ENCODE results near the gene PLD1.

PLD1 gene

DNA sequence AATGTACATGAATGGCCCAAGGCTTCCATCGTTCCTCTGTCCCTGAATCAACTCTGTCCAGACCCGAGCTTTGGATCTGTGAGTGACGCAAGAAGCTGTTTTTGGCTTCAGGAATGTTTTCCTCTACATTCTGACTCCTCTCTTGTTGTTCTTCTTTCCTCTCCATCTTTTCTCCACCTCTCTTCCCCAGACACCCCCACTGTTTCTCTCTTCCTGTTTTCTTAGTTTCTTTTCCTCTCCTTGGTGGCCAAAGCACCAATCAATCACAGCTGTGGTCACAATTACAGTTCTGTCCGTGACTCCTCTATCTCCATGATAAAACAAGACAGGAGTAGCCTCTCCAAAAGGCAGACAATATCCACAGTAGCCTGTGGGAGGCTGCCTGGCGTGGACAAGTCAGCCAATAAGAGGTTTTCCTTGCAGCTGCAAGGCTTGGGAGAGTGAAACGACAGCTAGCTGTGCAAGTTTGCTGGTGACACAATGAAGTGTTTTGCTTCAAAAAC, 28.0 kb upstream of the PLD1 start:
- DNase-seq (ENCODE audit: low read depth in 2 of 2): no peak

DNA sequence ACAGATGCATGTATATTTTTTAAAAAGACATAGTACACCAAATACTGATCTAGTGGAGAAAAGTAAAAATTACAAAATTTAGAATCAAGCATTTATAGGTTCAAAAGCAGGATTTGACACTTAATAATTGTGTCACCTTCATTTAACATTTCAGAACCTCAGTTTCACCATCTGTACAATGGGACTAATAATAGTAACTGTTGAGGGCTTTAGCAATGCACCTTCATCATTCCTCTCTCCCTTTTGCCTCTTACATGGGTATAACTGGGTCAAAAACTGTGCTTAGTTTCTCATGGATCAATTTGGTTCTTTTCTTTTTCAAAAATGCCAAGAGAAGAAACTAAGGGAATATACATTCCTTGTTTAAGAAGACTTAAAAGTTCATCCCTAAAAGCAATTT, 27.4 kb upstream of the PLD1 start:
- DNase-seq (ENCODE audit: low read depth in 2 of 2): no peak

DNA sequence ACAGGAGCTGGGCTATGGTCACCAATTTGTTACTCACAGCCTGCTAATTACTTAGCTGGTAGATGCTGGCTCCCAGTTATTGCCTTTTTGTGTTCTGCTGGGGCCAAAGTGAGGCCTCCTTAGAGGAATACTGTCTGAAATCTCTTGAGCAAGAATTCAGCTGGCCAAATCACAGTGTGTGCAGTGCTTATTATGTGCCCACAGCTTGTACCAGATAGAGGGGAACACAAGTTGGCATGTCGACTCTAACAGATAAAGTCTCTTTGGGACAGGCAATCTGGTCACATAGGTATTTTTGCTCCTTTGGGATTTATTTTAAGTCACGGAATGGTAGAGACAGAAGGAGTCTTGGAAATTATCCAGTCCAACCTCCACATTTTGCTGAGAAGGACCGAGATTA, 26.6 kb upstream of the PLD1 start:
- DNase-seq (ENCODE audit: low read depth in 2 of 2): no peak

DNA sequence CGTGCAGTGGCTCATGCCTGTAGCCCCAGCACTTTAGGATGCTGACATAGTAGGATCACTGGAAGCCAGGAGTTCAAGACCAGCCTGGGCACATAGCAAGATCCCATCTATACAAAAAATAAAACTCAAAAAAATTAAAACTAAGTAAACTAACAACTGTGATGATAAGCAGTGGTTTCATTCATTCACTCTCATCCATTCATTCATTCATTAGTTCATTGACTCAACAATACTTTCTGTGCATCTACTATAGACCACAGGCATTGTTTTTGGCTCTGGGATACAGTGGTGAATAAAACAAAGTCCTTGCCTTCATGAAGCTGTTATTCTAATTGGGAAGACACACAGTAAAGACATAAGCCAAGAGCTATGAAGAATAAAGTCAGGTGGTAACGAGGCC, 25.3 kb upstream of the PLD1 start:
- DNase-seq (ENCODE audit: low read depth in 2 of 2): no peak

DNA sequence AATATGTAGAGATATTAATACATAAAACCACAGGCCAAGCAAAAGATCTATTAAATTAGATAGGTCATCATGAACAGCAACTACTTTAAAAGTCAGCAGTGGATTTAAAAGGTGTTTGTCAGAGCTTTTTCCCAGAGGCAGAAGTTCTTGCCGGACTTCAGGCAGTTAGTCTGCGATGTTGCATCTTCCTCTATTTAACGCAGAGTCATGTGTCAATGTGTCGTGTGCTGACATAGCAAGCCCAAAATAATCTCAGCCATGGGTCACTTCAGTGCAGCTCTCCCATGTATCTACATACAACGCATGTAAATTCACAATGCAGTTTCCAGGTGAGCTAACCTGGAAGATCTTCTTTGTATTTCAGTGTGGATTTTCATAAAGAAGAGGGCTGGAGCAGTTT, 24.8 kb upstream of the PLD1 start:
- no peak for DNase-seq (ENCODE audit: low read depth in 2 of 2)

DNA sequence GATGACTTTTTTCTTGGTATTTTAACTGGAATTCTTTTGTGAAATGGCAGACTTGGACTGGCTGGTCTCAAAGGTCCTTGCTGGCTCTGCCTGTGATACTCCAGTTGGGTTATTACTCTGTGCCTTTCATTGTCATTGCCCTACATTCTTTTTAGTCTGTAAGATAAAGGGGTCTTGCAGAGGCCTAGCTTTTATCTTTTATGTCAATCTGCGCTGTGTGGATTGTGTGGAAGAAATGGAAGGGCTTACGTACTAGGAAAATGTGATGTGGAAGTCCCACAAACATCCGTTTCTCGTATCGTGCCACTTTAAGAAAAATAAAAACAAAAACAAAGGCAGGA, 24.1 kb upstream of the PLD1 start:
- no peak for DNase-seq (ENCODE audit: low read depth in 2 of 2)

DNA sequence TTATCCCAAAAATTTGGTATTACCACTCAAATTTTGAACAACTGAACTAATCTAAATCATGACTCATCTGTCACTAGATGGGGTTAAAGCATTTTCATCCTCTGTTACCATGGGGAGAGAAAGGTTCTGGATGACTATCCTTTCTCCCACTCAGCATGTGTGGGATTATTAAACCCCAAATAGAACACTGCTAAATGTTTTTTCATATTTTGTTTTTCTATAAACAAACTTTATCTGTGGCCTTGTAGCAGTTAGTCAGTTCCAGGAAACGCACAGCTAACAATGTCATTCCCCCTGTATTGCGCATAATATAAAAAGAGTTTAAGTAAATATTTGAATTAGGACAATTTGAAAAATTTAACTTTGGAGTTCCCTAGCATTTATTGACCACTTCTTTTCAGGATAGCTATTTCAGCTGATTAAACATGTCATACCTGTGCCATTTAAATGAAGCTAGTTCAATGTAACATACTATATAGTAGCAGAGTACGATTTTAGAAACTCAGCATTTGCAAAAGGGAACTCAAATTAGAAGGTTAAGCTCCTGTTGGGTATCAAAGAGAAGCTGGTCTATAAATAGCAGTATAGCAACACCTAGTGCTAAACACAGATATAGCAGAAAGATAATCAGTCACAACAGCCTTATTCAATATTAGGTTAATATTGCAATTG, 23.6 kb upstream of the PLD1 start:
- peak in 1 of 2 experiments; percentile 22 for DNase-seq (ENCODE audit: low read depth in 2 of 2)

DNA sequence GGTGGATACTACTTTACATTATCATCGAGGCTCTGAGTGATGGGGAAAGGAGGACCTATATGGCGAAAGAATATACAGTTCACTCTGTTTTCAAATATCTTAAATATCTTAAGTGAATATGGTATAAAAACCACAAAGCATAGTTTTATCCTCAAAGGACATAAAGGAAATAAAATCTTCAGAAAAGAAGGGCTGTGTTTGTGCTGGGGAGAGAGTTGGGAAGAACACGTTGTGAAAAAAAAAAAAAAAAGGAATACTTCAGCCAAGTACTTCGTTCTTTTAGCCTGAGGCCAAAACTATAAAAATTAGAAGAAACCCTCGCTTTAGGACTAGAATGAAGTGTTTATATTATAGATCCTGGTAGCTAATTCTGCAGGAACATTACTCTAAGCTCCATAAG, 22.7 kb upstream of the PLD1 start:
- peak in 1 of 2 experiments; percentile 57 for DNase-seq (ENCODE audit: low read depth in 2 of 2)

DNA sequence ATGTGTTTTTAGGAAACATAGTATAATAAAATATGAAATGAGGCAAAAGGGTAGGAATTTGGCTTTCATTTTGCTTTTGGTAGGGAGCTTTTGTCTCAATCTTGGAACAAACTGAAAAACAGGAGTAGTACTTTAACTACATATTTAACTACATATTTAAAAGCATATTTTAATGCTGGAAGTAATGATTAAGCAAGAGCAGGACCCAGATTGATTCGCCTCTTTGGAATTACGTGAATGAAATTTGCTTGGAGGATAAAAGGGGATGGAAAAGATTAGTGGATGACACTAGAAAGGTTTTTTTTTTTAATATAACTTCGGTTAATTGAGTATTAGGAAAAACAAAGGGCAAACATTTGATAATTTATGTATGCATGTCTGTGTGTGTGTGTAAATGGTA, 21.7 kb upstream of the PLD1 start:
- DNase-seq (ENCODE audit: low read depth in 2 of 2): peak in 1 of 2 experiments; percentile 56

DNA sequence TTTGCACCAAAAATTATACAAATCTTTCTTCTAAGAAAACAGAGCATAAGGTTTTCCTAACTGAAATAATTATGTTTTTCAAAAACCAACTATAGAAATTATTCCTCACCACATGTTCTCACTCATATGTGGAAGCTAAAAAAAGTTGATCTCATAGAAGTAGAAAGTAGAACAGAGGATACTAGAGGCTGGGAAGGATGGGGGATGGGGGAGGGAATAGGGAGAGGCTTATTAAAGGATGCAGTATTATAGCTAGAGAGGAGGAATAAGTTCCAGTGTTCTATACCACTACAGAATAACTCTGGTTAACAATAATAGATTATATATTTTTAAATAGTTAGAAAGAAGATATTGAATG, 20.2 kb upstream of the PLD1 start:
- DNase-seq (ENCODE audit: low read depth in 2 of 2): no peak

DNA sequence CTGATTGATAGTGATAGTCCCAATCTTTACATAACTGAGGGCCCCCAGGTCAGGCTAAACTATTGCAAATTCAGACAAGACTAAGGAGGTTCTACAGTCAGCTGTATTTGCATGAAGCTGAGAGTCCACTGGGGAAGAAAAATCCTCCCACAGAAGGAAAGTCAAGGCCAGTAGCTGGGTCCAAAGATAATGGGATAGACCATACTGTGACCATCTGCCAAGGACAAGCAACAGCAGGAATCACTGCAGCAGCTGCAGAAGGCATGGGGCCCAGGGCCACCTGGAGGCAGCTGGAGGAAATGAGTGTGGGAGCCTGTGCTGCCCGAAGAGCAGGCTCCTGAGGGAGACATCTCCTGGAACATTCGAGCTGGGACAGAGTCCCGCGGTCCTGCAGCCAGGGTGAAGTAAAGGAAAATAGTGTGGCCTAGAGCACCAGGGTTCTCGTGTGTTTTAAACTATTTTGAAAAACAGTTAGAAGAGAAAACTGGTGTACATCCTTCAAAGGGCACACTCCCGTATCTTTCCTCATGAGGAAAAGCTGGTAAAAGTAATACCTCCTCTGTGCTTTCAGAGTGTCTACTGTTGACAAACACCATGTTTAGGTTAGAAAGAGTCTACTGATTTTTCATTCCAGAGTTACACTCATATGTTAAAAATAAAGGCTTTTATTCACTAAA, 19.7 kb upstream of the PLD1 start:
- DNase-seq (ENCODE audit: low read depth in 2 of 2): no peak

DNA sequence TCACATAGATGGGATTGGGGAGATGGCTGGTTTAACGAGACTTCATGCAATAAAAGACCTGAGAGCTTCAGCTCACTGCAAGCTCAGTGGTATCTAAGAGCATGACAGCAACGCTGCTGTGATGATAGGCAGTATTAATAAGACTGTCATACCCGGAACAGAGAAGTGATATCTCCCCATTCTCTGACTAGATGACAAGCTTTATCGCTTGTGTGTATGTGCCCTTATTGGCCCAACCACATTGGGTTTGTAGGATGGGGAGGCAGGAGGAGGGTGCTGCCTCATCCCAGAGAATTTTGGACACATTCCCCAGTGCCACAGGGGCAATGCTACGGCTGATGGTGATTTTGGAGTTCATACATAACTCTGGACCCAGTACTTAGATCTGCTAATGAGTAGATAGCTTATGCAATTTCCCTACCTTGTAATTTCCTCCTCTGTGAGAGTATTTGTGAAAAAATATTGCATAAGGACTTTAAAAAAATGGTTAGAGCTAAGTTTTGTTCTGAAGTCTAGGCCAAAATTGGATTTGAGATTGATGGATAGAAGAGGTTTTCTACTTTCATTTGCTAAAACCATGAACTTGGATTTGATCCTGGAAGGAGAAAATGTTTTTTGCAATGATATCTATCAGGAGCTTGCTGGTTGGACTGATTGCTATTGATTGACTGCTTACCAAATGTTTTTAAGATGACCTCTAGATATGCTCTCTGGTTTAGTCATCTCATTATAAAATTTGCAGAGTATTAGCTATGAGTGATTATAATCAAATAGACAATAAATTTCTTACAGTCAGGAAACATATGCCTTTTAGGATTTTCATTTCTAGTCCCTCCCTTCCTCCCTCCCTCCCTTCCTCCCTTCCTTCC, 18.9 kb upstream of the PLD1 start:
- no peak for DNase-seq (ENCODE audit: low read depth in 2 of 2)

DNA sequence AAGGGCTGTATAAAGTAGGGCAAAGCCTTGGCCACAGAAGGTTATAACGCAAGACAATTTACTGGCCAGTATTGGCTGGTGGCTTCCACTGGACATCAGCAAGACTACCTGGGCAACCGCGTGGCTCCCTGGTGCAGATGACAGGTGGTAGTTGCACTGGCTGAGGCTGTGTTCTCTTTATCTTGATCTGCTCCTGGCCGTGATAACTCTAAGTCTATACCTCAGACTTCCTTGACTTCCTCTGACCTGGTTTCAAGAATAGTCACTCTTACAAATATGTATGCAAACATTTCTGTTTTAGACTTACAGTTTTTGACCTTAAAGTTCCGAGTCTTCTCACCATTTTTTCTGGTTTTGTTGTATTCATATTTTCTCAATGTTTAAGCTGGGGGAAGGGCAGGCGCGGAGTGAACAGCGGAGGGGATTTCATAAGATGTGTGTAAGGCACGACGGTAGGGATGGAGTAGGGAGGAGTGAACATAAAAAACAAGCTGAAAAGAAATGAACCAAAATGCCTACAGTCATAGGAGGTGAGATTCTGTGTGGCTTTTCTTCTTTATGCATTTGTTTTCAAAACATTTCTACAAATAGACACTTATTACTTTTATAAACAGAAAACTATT, 17.7 kb upstream of the PLD1 start:
- no peak for DNase-seq (ENCODE audit: low read depth in 2 of 2)

DNA sequence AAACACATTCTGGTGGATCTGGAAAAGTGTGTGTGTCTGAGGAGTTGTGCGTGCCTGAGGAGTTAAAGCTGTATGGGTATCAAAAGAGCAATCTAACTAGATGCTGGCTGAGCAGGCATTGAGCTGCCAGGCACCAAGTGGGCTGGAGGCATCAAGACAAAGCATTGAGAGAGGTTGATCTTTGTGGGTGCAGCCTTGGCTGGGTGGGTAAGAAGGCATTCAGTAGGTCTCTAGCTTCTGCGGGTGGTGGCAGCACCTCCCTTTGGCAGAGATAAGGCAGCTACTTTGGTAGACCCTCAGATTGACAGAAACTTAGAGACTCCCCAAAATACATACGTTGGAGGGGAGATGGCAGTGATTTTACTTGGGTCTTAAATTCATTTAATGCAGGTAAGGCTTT, 17.1 kb upstream of the PLD1 start:
- DNase-seq (ENCODE audit: low read depth in 2 of 2): no peak

DNA sequence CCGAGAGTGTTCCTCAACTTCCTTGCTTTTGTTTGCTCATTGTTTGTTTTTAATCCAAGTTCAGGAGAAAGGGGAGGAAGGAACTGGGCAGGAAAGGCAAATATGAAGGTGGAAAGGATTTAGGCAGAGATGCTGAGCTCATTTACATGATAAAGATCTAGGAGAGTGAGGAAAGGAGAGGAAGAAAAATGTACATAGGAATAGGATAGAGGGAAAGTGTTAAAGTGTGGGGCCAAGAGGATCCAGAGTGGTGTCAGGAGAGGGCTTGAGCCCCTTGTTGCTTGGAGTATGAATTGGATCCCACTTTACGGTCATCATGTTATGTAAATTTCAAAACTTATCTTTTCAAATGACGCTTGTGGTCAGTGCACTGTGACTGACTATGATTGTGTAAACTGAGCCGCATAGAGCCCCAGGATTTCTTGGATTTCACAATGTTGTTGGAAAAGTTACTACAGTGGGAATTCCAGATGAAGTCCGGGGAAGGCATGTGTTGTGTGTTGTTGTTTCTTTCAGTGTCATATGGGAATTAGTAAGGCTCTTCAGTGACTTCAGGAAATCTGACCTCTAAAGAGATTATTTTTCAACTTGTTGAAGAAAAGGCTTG, 15.0 kb upstream of the PLD1 start:
- DNase-seq (ENCODE audit: low read depth in 2 of 2): no peak

DNA sequence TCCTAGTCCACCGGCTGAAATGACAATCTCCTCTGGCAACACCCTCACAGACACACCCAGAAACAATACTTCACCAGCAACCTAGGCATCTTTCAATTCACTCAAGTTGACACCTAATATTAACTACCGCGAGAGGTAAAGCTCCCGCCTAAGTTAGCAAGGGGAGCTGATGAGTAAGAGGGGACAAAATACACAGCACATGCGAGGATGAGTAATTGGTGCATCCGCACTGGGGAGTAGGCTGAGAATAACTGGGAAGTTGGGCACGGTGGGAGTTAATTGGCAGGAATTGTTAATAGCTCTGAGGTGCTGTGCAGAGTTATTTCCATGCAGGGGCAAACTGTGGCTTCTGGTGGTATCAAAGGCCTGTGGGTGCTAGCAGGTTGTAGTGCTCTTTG, 14.5 kb upstream of the PLD1 start:
- DNase-seq (ENCODE audit: low read depth in 2 of 2): no peak

DNA sequence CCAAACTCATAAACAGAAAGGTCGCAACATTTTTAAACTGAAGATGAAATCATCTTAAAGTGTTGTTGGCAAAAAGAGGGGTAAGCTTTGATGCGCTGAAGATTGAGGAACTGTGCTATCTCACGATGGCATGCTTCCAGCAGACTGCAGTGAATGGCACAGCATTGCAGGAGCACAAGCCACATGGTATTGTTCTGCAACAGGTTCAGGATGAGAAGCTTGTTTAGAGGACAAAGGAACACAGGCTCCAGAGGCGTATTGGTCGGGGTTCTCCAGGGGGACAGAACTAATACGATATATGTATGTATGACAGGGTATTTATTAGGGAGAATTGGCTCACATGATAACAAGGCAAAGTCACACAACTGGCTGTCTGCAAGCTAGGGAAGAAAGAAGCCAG, 13.8 kb upstream of the PLD1 start:
- no peak for DNase-seq (ENCODE audit: low read depth in 2 of 2)

DNA sequence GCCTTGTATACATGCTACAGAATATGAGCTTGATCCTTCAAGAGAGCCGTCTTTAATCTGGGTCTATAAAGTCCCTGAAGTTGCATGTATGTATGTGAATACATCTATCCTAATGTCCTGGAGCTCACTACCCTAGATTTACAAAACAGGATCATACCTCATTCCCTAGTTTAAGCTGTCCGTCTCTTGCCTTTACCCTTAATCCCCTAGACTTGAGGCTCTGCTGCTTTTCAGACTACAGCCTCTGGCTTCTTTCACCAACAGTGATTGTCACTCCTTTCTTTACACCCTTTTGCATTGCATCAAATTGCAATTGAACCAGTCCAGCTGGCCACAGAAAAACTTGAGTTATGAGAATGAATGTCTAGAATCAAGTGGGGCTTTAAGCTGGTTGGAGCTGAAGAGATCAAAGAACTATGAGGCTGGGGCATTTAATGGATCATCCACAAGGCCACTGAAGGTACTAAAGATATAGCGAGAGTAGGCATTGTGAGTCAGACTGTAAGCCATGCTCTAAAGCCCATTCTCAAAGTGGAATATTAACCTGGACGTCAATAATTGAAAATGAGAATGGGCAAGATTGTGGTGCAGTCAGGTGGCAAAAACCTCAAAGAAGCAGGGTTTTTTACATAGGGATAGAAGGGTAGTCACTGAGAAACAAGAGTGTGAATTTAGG, 12.3 kb upstream of the PLD1 start:
- DNase-seq (ENCODE audit: low read depth in 2 of 2): no peak

DNA sequence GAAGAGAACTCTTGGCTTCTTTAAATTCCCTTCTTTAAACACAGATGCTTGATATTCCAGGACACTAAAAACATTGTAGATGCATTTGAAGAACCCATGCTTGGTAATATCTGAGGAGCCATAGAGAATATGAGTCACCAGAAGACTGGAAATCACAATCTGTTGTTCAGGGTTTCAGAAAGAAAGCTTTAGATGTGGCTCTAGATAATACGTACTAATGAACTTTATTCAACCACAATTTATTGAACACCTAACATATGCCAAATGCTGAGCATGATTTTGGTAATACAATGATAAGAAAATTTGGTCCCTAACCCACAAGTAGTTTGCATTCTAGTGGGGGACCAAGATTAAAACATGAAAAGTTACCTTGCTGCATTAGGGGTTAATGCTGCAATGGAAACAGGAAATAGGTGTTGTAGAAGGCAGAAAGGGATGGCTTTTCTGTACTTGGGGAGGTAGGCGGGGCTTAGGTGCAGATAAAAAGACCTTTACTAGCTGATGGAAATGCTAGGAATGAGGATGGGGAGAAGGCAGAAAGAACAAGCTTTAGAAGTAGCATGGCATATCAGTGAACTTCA, 11.6 kb upstream of the PLD1 start:
- DNase-seq (ENCODE audit: low read depth in 2 of 2): no peak

DNA sequence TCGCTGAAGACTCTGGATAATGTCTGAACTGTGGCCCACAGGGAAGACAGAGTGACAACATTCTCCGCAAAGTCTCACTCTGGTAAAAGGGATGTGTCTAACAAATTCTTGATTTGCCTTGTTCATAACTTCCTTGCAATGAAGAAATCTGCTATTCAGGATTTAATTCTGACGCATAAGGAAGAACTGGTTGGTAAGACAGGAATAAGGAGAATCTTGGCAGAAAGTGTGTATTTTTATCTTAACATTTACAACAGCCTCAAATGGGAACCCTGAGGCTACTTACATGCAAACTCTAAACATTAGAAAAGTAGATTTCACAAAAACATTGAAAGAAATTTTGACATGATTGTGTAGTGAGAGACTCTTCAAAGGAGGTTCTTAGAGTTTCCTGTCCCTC, 10.8 kb upstream of the PLD1 start:
- DNase-seq (ENCODE audit: low read depth in 2 of 2): no peak

Measured in fibroblast of skin of left biceps (primary cell).